GM18519 (cell line): ENCODE measurements around the gene SEPTIN1.

Source experiments
- ATAC-seq: cut with Tn5 transposase; IDR thresholded peaks from one replicate; pipeline ENCODE4 v1.9.1; 2021; ENCODE audit warnings: mild to moderate bottlenecking, moderate library complexity; ENCODE audit not compliant: unreplicated experiment, low FRiP score

SEPTIN1 gene

GRCh38 chr16:30377812-30378235 lies 4.5 kb downstream of the SEPTIN1 start:
- no peak for ATAC-seq

- no peak for ATAC-seq
These were observed 5.1 kb downstream of the SEPTIN1 start for GRCh38 chr16:30377050-30377811.

DNA sequence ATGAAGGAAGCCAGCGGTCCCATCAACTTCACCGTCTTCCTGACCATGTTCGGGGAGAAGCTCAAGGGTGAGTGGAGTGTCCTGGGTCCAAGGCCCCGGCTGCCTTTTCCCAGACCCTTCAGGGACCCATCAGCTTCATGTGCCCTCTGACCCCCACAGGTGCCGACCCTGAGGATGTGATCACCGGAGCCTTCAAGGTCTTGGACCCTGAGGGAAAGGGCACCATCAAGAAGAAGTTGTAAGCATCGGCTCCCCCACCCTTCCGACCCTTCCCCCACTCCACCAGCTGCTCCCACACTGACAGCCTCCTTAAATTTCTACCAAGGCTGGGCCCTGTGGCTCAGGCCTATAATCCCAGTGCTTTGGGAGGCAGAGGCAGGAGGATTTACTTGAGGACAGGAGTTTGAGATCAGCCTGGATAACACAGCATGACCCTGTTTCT lies 5.9 kb downstream of the SEPTIN1 start:
- no peak for ATAC-seq

- no peak for ATAC-seq
These were observed 6.5 kb downstream of the SEPTIN1 start for GRCh38 chr16:30375864-30376263.

GRCh38 chr16:30374538-30374937 lies 7.8 kb downstream of the SEPTIN1 start, which contains the start of gene MYL11:
TSS of gene MYL11 (plus strand) at chr16:30374802. CDS start at chr16:30374858, 56 bp downstream.
- ATAC-seq = no peak

GRCh38 chr16:30372725-30373124 lies 9.6 kb downstream of the SEPTIN1 start:
- ATAC-seq = no peak

DNA sequence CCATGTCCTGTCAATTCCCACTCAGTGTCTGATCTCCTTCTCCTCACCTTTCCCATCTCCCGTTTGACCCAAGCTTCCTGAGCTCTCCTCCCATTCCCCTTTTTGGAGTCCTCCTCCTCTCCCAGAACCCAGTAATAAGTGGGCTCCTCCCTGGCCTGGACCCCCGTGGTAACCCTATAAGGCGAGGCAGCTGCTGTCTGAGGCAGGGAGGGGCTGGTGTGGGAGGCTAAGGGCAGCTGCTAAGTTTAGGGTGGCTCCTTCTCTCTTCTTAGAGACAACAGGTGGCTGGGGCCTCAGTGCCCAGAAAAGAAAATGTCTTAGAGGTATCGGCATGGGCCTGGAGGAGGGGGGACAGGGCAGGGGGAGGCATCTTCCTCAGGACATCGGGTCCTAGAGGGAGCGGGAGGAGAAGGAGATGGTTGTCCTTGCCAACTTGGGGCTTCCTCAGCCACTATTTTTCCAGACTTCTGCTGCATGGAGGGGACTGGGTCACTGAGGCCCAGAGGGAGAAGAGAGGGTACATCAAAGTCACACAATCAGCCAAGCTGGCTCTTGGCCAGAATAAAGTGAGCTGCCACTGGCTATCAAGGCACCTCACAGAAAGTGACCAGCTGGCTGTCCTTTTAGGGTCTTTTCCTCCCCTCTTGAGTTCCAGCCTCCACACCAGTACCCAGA lies 10.2 kb downstream of the SEPTIN1 start:
- ATAC-seq = no peak

DNA sequence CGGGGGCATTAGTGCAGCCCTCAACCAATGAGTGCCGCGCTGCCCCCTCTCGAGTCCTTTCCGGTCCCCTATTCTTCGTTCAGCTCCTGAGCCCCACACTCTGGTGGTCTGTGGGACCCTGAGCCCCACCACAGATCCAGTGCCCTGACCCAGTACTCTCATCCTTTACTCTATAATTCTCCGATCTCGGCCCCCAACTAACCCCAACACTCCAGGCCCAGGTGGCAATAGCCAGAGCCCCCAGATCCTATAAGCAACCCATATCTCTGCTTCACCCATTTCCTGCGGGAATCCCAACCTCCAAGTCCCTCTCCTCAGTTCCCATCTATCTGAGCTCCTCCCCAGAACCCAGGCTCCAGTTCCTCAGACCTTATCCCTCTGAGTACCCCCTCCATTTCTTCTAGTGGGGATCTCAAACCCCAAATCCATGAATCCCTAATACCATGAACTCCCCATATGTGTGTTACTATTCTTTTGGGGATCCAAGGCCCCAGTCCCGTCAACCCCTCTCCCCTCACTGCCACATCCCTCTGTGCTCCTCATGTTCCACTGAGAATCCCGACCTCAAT lies 11.0 kb downstream of the SEPTIN1 start:
- ATAC-seq = no peak

GRCh38 chr16:30370456-30371247 lies 11.7 kb downstream of the SEPTIN1 start, which contains the start of gene TBC1D10B:
TSS of gene TBC1D10B (minus strand) at chr16:30370494. CDS start at chr16:30370183, 311 bp downstream.
- ATAC-seq = peak; percentile 60

GRCh38 chr16:30369938-30370455 lies 12.4 kb downstream of the SEPTIN1 start:
- peak; percentile 11 for ATAC-seq

DNA sequence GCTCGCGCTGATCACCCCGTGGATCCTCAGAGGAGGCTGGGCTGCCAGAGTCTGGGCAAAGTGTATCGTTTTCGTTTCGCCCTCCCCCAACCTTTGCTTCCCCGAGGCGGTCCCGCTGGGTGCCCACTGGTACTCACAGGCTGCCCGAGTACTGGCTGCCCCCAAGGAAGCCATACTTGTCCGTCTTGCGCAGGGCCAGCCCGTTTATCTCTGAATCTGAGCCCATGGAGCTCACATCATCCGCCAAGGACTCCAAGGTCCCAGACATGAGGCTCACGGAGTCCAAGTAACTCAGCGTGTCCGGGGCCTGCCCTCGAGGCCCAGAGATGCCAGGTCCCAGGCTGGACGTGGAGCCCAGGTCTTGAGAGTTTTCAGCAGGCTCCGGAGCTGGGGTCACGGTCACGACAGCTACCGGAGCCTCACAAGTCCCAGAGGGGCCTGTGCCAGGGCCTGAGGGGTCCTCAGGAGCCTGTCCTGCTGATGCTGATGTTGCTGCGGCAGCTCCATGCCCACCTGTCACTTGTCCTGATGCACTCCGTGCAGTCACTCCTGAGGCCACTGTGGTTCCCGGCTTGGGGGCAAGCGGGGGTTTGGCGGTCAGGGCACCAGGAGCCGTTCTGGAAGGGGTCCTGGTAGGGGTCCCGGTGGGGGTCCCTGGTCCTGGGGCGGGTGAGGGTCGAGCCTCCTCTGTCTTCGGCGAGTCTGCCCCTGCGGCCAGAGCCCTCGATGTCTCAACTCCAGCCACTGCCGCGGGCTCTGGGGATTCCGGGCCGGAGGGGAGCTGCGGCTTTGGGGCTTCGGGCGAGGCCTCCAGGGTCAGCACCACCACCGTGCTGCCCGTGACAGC lies 13.0 kb downstream of the SEPTIN1 start:
- ATAC-seq = no peak

DNA sequence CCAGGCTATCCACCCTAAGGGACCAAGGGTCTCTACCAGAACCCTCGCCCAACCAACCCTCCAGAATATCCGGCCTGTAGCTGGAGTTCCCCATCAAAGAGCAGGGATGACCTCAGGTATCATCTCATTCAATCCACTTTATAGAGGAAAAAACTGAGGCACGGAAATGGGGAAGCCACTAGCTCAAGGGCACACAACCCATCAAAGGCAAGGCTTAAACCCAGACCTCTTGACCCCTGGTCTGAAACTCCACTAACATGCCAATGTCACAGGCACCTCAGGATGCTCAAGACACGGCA lies 13.6 kb downstream of the SEPTIN1 start:
- no peak for ATAC-seq

DNA sequence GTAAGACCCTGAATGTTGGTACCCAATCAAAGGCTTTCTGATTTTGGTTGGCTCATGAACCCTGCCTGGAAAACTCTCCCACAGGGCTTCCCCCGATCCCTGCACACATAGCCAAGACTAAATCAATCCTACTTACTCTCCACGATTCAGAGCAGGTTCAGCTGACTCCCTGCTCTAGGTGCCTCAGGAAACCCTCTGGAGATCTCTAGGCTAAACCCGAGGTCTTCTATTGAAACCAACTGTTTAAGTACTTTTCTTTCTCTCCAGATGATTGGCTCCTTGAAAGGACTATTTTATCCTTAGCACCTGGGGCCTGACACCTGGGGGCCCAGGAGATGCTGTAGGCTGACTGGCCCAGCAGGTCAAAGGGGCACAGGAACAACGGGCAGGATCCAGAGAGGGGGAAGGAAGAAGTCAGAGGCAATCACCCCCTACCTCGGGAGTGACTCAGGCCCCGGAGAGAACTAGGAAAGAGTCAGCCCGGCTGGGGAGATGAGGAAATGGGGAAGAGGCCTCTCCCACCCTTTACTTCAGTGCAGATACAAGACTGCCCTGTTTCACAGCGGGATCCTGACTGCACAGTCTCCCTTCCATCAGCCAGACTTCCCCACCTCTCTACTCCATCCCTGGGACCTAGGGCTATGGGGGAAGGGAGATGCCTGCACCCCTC lies 14.1 kb downstream of the SEPTIN1 start:
- ATAC-seq = no peak

- ATAC-seq = no peak
These were observed 14.9 kb downstream of the SEPTIN1 start for GRCh38 chr16:30367349-30368009.

GRCh38 chr16:30366511-30366910 lies 15.8 kb downstream of the SEPTIN1 start:
- ATAC-seq = no peak

GRCh38 chr16:30365200-30365599 lies 17.2 kb downstream of the SEPTIN1 start:
- no peak for ATAC-seq

DNA sequence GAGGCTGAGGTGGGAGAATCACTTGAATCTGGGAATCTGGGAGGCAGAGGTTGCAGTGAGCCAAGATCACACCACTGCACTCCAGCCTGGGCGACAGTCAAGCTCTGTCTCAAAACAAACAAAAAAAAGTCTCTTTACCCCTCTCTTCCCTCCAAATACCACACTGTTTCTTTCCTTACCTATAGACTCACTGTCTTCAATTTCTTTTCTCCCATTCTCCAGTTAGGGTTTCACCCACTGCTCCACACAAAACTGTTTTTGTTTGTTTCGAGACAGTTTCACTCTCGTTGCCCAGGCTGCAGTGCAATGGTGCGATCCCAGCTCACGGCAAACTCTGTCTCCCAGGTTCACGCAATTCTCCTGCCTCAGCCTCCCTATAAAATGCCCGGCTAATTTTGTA lies 21.2 kb downstream of the SEPTIN1 start:
- no peak for ATAC-seq

GRCh38 chr16:30359871-30360170 lies 22.5 kb downstream of the SEPTIN1 start:
- no peak for ATAC-seq
